K562 (cell line): ENCODE measurements around the gene TSPAN13. TPM values are rescaled to one million over a fixed set of nuclear protein-coding genes. Genes with fewer than 3 reads are reported as not detected.

Experiments
- ATAC-seq: fragments of 200-7000 bp; cut with Tn5 transposase; 3 replicates; pipeline ENCODE4 v1.9.1; 2020; ENCODE audit warnings: moderate library complexity
- BruUV-seq: library from RNA; stranded (reverse); fragments of 400-500 nt; replicated peaks from 2 replicates; lab custom pipeline; 2021; lab: Mats Ljungman, UMichigan
- CTCF ChIA-PET: fragments of 300-600 bp; formaldehyde crosslinking; extraction: SDS; loops from one replicate; lab custom pipeline; 2021; ENCODE audit warnings: low intra/inter-chr PET ratio; lab: Yijun Ruan, JAX
- POLR2A ChIA-PET: fragments of 300-600, 350-650 bp; sonication (Branson Sonifier 250); formaldehyde crosslinking; extraction: SDS; loops from one replicate; lab custom pipeline; 2021; ENCODE audit warnings: antibody characterized with exemption, inconsistent platforms; lab: Yijun Ruan, JAX
- DNase-seq, 4 experiments: peaks; one replicate each; pipeline versions ENCODE4 v3.0.0 to v3.0.0-alpha.2; 2011 to 2018; ENCODE audit warnings: low spot score in 3 of 4, mixed read lengths in 3 of 4; ENCODE audit errors: extremely low read depth in 1 of 4
- FAIRE-seq: peaks from 2 replicates; lab custom pipeline; 2011; peaks lifted over from hg19 to GRCh38; lab: Jason Lieb, UNC
- H2AFZ ChIP-seq: 2 replicates; pipeline ENCODE4 v1.6.0; 2011; ENCODE audit warnings: low read depth, low read length, control low read depth, inconsistent platforms
- H3K27ac ChIP-seq: fragments of 200-600 bp; 3 replicates; pipeline ENCODE4 v1.8.0; 2011; ENCODE audit warnings: low read depth, mild to moderate bottlenecking, control low read depth, inconsistent platforms, low read length, moderate library complexity, mixed read lengths; ENCODE audit errors: extremely low read depth
- H3K27me3 ChIP-seq, 2 experiments: fragments of 300-600 bp in 1 of 2; 2 replicates in 1 of 2; 3 replicates in 1 of 2; pipeline versions ENCODE4 v1.6.0 to v1.8.0; 2011; ENCODE audit warnings: inconsistent platforms in 2 of 2, low read length in 2 of 2, mild to moderate bottlenecking in 1 of 2, mixed read lengths in 1 of 2, moderate library complexity in 1 of 2; ENCODE audit not compliant: control insufficient read depth in 2 of 2, insufficient read depth in 2 of 2
- H3K36me3 ChIP-seq: fragments of 300-600 bp; 3 replicates; pipeline ENCODE4 v1.8.0; 2011; ENCODE audit warnings: mild to moderate bottlenecking, low read length, inconsistent platforms; ENCODE audit not compliant: control insufficient read depth, insufficient read depth
- H3K4me1 ChIP-seq, 2 experiments: fragments of 200-600 bp in 1 of 2; replicated peaks in 1 of 2; 2 replicates in 1 of 2; 3 replicates in 1 of 2; pipeline versions ENCODE4 v1.5.1 to v1.8.0; 2011; ENCODE audit warnings: inconsistent platforms in 2 of 2, low read length in 2 of 2, mild to moderate bottlenecking in 1 of 2, mixed read lengths in 1 of 2, moderate library complexity in 1 of 2; ENCODE audit not compliant: control insufficient read depth in 2 of 2, insufficient read depth in 2 of 2
- H3K4me2 ChIP-seq: 2 replicates; pipeline ENCODE4 v1.6.1; 2011; ENCODE audit warnings: low read length, control low read depth, inconsistent platforms, mixed read lengths; ENCODE audit not compliant: insufficient read depth
- H3K4me3 ChIP-seq: fragments of 200-600 bp; sonication (generic), shearing (Covaris generic); 2 replicates; pipeline ENCODE4 v1.5.1; 2016; ENCODE audit warnings: control low read depth, inconsistent platforms
- H3K79me2 ChIP-seq: fragments of 200-600 bp; 3 replicates; pipeline ENCODE4 v1.8.0; 2011; ENCODE audit warnings: low read length, inconsistent platforms; ENCODE audit not compliant: control insufficient read depth, insufficient read depth
- H3K9ac ChIP-seq, 2 experiments: 2 replicates each; pipeline versions ENCODE4 v1.6.0 to v1.6.1; 2011; ENCODE audit warnings: low read depth in 2 of 2, low read length in 2 of 2, control low read depth in 1 of 2, inconsistent platforms in 1 of 2, mild to moderate bottlenecking in 1 of 2, mixed read lengths in 1 of 2; ENCODE audit not compliant: insufficient read depth in 1 of 2
- H3K9me1 ChIP-seq: one replicate; pipeline ENCODE4 v1.6.0; 2011; ENCODE audit warnings: inconsistent platforms, mild to moderate bottlenecking, low read length, moderate library complexity; ENCODE audit not compliant: control insufficient read depth, insufficient read depth
- H3K9me3 ChIP-seq: replicated peaks from 2 replicates; pipeline ENCODE4 v1.5.1; 2011; ENCODE audit warnings: low read depth, low read length, inconsistent platforms; ENCODE audit not compliant: control insufficient read depth, insufficient read depth
- H4K20me1 ChIP-seq: replicated peaks from 2 replicates; pipeline ENCODE4 v1.6.1; 2011; ENCODE audit warnings: low read length, inconsistent platforms, mixed read lengths; ENCODE audit not compliant: control insufficient read depth, insufficient read depth
- CHD2 ChIP-seq: IDR thresholded peaks from 2 replicates; pipeline ENCODE4 v1.6.1; 2011; ENCODE audit warnings: low read depth, low read length
- FOXJ3 ChIP-seq: sonication (generic); formaldehyde crosslinking; IDR thresholded peaks from 2 replicates; pipeline ENCODE4 v1.4.0; 2020; ENCODE audit warnings: mild to moderate bottlenecking, missing genetic modification reagents
- GABPA ChIP-seq: fragments of 200-800 bp; sonication (Bioruptor generic); conservative IDR thresholded peaks from 2 replicates; pipeline ENCODE4 v1.6.1; 2016; ENCODE audit warnings: low read depth, missing genetic modification characterization, missing compliant biosample characterization
- MBD2 ChIP-seq: sonication (generic); IDR thresholded peaks from 2 replicates; pipeline ENCODE4 v1.6.1; 2016; ENCODE audit warnings: low read depth, borderline replicate concordance
- NCOA4 ChIP-seq: fragments of 450-650 bp; IDR thresholded peaks from 2 replicates; pipeline ENCODE4 v1.6.1; 2018; ENCODE audit warnings: mild to moderate bottlenecking; ENCODE audit not compliant: partially characterized antibody
- NR1H2 ChIP-seq: sonication (generic); formaldehyde crosslinking; IDR thresholded peaks from 2 replicates; pipeline ENCODE4 v1.4.0; 2020; ENCODE audit warnings: mild to moderate bottlenecking, missing genetic modification reagents
- SMARCA5 ChIP-seq: fragments of 450-650 bp; IDR thresholded peaks from 2 replicates; pipeline ENCODE4 v1.6.1; 2016
- SMARCB1 ChIP-seq: IDR thresholded peaks from 2 replicates; pipeline ENCODE4 v1.6.1; 2011; ENCODE audit warnings: improper control_type of control experiment, low read depth; ENCODE audit not compliant: insufficient read length
- SRSF9 ChIP-seq: fragments of 200-400 bp; formaldehyde crosslinking; IDR thresholded peaks from 2 replicates; pipeline ENCODE4 v1.6.1; 2017; ENCODE audit warnings: low read depth, low read length, borderline replicate concordance
- TCF3 ChIP-seq: sonication (generic); formaldehyde crosslinking; IDR thresholded peaks from 2 replicates; pipeline ENCODE4 v1.4.0; 2020; ENCODE audit warnings: mild to moderate bottlenecking, missing genetic modification reagents
- TEAD2 ChIP-seq: fragments of 450-650 bp; IDR thresholded peaks from 2 replicates; pipeline ENCODE4 v1.6.1; 2016; ENCODE audit warnings: missing genetic modification characterization, control low read depth, missing compliant biosample characterization
- THAP7 ChIP-seq: fragments of 250-450 bp; sonication (Bioruptor Pico); IDR thresholded peaks from 2 replicates; pipeline ENCODE4 v1.5.0; 2021
- ZBTB17 ChIP-seq: fragments of 450-650 bp; formaldehyde crosslinking; IDR thresholded peaks from 2 replicates; pipeline ENCODE4 v1.4.0; 2020; ENCODE audit warnings: mild to moderate bottlenecking
- ZKSCAN3 ChIP-seq: fragments of 250-450 bp; sonication (Bioruptor Pico); IDR thresholded peaks from 2 replicates; pipeline ENCODE4 v1.4.0; 2020
- ZNF143 ChIP-seq: sonication (generic); formaldehyde crosslinking; IDR thresholded peaks from 2 replicates; pipeline ENCODE4 v1.9.0; 2022; ENCODE audit warnings: mild to moderate bottlenecking, missing genetic modification reagents
- ZNF668 ChIP-seq: fragments of 250-450 bp; sonication (Bioruptor Pico); IDR thresholded peaks from 2 replicates; pipeline ENCODE4 v1.8.0; 2022; ENCODE audit warnings: mild to moderate bottlenecking, inconsistent platforms
- WGBS: fragments of 100-300 bp; shearing (Covaris generic); methylation state at CpG from one replicate; pipeline ENCODE4 v1.1.6; 2016; ENCODE audit warnings: low coverage, mixed read lengths; ENCODE audit not compliant: insufficient coverage; ENCODE audit errors: missing lambda C conversion rate; 5-methylcytosine and 5-hydroxymethylcytosine counted together
- in situ Hi-C: fragments of 300-500 bp; cut with MboI; formaldehyde crosslinking; loops from 4 replicates; pipeline ENCODE4 v1.15.0; 2018; ENCODE audit warnings: inconsistent platforms, mixed read lengths
- intact Hi-C: fragments of 100-400 bp; cut with micrococcal nuclease; formaldehyde crosslinking; loops from 2 replicates; pipeline ENCODE4 v1.14.2; 2022
- polyA plus RNA-seq, 8 experiments: library from polyadenylated mRNA; depleted of rRNA in 4 of 8; stranded (reverse) in 5 of 8; unstranded in 3 of 8; fragments of >200 nt; fragmentation: Nextera tagmentation in 2 of 8; fragmentation: Illumina TruSeq in 1 of 8; extraction: Ambion mirVana in 2 of 8; extraction: Trizol in 1 of 8; gene quantifications; 2 replicates each; pipeline versions ENCODE4 v1.2.1 to v1.2.3, GENCODE V29; 2011 to 2014; ENCODE audit warnings: inconsistent platforms in 1 of 8, missing spikeins in 1 of 8
- total RNA-seq, 7 experiments: library from RNA; depleted of rRNA in 6 of 7; stranded (reverse); fragments of >200 nt in 6 of 7; fragmentation: Illumina TruSeq in 2 of 7; extraction: Trizol in 2 of 7; gene quantifications; 2 replicates each; pipeline versions ENCODE4 v1.2.1 to v1.2.3, GENCODE V29; 2011 to 2021; ENCODE audit warnings: low replicate concordance in 1 of 7

The TSPAN13 gene
- total and polyA plus RNA-seq, 9 of the 15 experiments (the other 6 are each of a cell fraction or from before 2014, with no cell fraction given): 7.8 to 46.3 (median 20.0) TPM

GRCh38 chr7:16791905-16792698 lies 38.5 kb downstream of the TSPAN13 start:
- ChIA-PET CTCF (no interaction called here), POLR2A (interaction anchor here (0.7 kb wide), 1 partner anchor 340 kb away, joined by 4 read pairs; no protein-coding TSS in a partner anchor)
- DNase-seq (no peak), FAIRE-seq (no peak), ATAC-seq (no peak)
- Histone ChIP-seq H3K9me3 (no peaks in the 10 kb centered on the region), H3K9ac (no peak overlapping the region), H2AFZ (no peak overlapping the region), H3K4me2 (no peak overlapping the region), H3K79me2 (no peaks in the 10 kb centered on the region), H3K9me1 (no peaks in the 10 kb centered on the region), H3K4me1 (no peaks in the 10 kb centered on the region), H3K4me3 (no peak overlapping the region), H3K27me3 (no peaks in the 10 kb centered on the region), H3K27ac (no peak overlapping the region), H4K20me1 (no peaks in the 10 kb centered on the region), H3K36me3 (no peaks in the 10 kb centered on the region)
- TF ChIP-seq ZNF668 (CRISPR knock-in tag) (no peak), TEAD2 (no peak), ZNF143 (CRISPR knock-in tag) (no peak), SRSF9 (no peak), TCF3 (CRISPR knock-in tag) (no peak), ZKSCAN3 (CRISPR knock-in tag) (no peak), NR1H2 (no peak), FOXJ3 (no peak), GABPA (tag) (no peak), ZBTB17 (CRISPR knock-in tag) (no peak), CHD2 (no peak), NCOA4 (no peak), THAP7 (CRISPR knock-in tag) (no peak), MBD2 (no peak), SMARCA5 (no peak), SMARCB1 (no peak)
- in situ Hi-C loops: no loop called here
- intact Hi-C loops: no loop called here
- WGBS: 9% methylated on average over 5 of the region's 5 CpGs
- BruUV-seq: no TSS peak
